IMR-90 (cell line): ENCODE results near the gene PADI6. TPM values are rescaled to one million over a fixed set of nuclear protein-coding genes. Genes with fewer than 3 reads are reported as not detected.

ENCODE experiments used
- ATAC-seq: fragments of 200-7000 bp; cut with Tn5 transposase; 2 replicates; pipeline ENCODE4 v1.9.1; 2020; ENCODE audit warnings: low read depth, mild to moderate bottlenecking, moderate library complexity
- BruUV-seq: library from RNA; stranded (reverse); fragments of 400-500 nt; replicated peaks from 2 replicates; lab custom pipeline; 2021; lab: Mats Ljungman, UMichigan
- CTCF ChIA-PET: fragments of 300-600 bp; formaldehyde crosslinking; extraction: SDS; loops from one replicate; lab custom pipeline; 2021; ENCODE audit warnings: antibody characterized with exemption; lab: Yijun Ruan, JAX
- POLR2A ChIA-PET: fragments of 300-600 bp; sonication (Branson Sonifier 250); formaldehyde crosslinking; loops from one replicate; lab custom pipeline; 2022; ENCODE audit warnings: antibody characterized with exemption; ENCODE audit not compliant: unreplicated experiment; lab: Charles Lee
- DNase-seq: peaks from one replicate; pipeline ENCODE4 v3.0.0; 2013
- H2AFZ ChIP-seq: replicated peaks from 2 replicates; pipeline ENCODE3; 2013; ENCODE audit warnings: low read length, mild to moderate bottlenecking; ENCODE audit not compliant: poor library complexity
- H2AK5ac ChIP-seq: 2 replicates; pipeline ENCODE4 v1.6.1; 2013; ENCODE audit warnings: low read depth, low read length, inconsistent platforms
- H2AK9ac ChIP-seq: replicated peaks from 2 replicates; pipeline ENCODE3; 2013; ENCODE audit warnings: mild to moderate bottlenecking, low read depth, low read length, moderate library complexity; ENCODE audit not compliant: poor library complexity
- H2BK120ac ChIP-seq: 2 replicates; pipeline ENCODE4 v1.6.1; 2013; ENCODE audit warnings: low read depth, low read length, inconsistent platforms
- H2BK15ac ChIP-seq: 3 replicates; pipeline ENCODE4 v1.6.1; 2013; ENCODE audit warnings: low read depth, low read length, inconsistent platforms
- H2BK20ac ChIP-seq: 2 replicates; pipeline ENCODE4 v1.6.1; 2013; ENCODE audit warnings: low read depth, mild to moderate bottlenecking, inconsistent platforms, low read length, moderate library complexity
- H2BK5ac ChIP-seq: 2 replicates; pipeline ENCODE4 v1.6.1; 2013; ENCODE audit warnings: mild to moderate bottlenecking, low read depth, low read length, inconsistent platforms; ENCODE audit not compliant: poor library complexity, severe bottlenecking
- H3K14ac ChIP-seq: replicated peaks from 2 replicates; pipeline ENCODE4 v1.6.1; 2013; ENCODE audit warnings: low read depth, low read length, inconsistent platforms
- H3K18ac ChIP-seq: 2 replicates; pipeline ENCODE4 v1.6.1; 2013; ENCODE audit warnings: low read depth, low read length, control low read depth
- H3K23ac ChIP-seq: 2 replicates; pipeline ENCODE4 v1.6.1; 2013; ENCODE audit warnings: low read depth, low read length, inconsistent platforms
- H3K27ac ChIP-seq: 2 replicates; pipeline ENCODE4 v1.5.1; 2013; ENCODE audit warnings: mild to moderate bottlenecking, control low read depth, low read length; ENCODE audit not compliant: insufficient read depth
- H3K27me3 ChIP-seq: 2 replicates; pipeline ENCODE4 v1.6.1; 2013; ENCODE audit warnings: low read length; ENCODE audit not compliant: control insufficient read depth, insufficient read depth
- H3K36me3 ChIP-seq: 2 replicates; pipeline ENCODE4 v1.6.1; 2013; ENCODE audit warnings: low read length, mixed read lengths; ENCODE audit not compliant: control insufficient read depth, insufficient read depth
- H3K4ac ChIP-seq: 2 replicates; pipeline ENCODE4 v1.6.1; 2013; ENCODE audit warnings: low read depth, low read length, inconsistent platforms
- H3K4me1 ChIP-seq: 2 replicates; pipeline ENCODE4 v1.6.1; 2013; ENCODE audit warnings: low read length, mixed read lengths; ENCODE audit not compliant: control insufficient read depth, insufficient read depth
- H3K4me2 ChIP-seq: 2 replicates; pipeline ENCODE4 v1.6.1; 2013; ENCODE audit warnings: low read depth, mild to moderate bottlenecking, control low read depth, low read length, moderate library complexity
- H3K4me3 ChIP-seq: 2 replicates; pipeline ENCODE4 v1.5.1; 2013; ENCODE audit warnings: low read depth, mild to moderate bottlenecking, control low read depth, low read length, moderate library complexity; ENCODE audit not compliant: insufficient read depth
- H3K56ac ChIP-seq: 2 replicates; pipeline ENCODE4 v1.6.1; 2013; ENCODE audit warnings: low read length, inconsistent platforms; ENCODE audit not compliant: insufficient read depth; ENCODE audit errors: extremely low read depth
- H3K79me1 ChIP-seq, 2 experiments: 2 replicates each; pipeline ENCODE4 v1.6.1; 2013; ENCODE audit warnings: low read length in 2 of 2, inconsistent platforms in 1 of 2, low read depth in 1 of 2
- H3K9ac ChIP-seq: 2 replicates; pipeline ENCODE4 v1.6.1; 2013; ENCODE audit warnings: low read depth, low read length, control low read depth
- H3K9me1 ChIP-seq: 2 replicates; pipeline ENCODE4 v1.6.1; 2013; ENCODE audit warnings: low read length, inconsistent platforms; ENCODE audit not compliant: insufficient read depth
- H3K9me3 ChIP-seq: 2 replicates; pipeline ENCODE4 v1.6.1; 2013; ENCODE audit warnings: low read length; ENCODE audit not compliant: control insufficient read depth, insufficient read depth
- H4K20me1 ChIP-seq: 2 replicates; pipeline ENCODE4 v1.6.1; 2013; ENCODE audit warnings: low read length, inconsistent platforms; ENCODE audit not compliant: insufficient read depth
- H4K5ac ChIP-seq: 2 replicates; pipeline ENCODE4 v1.6.1; 2013; ENCODE audit warnings: mild to moderate bottlenecking, low read depth, low read length, control low read depth
- H4K8ac ChIP-seq, 2 experiments: 2 replicates each; pipeline ENCODE4 v1.6.1; 2013; ENCODE audit warnings: low read depth in 2 of 2, low read length in 2 of 2, control low read depth in 1 of 2, inconsistent platforms in 1 of 2
- H4K91ac ChIP-seq: 2 replicates; pipeline ENCODE4 v1.6.1; 2013; ENCODE audit warnings: low read depth, low read length, inconsistent platforms; ENCODE audit not compliant: insufficient read depth
- CEBPB ChIP-seq: IDR thresholded peaks from 2 replicates; pipeline ENCODE4 v1.6.1; 2012; ENCODE audit warnings: low read depth, low read length, improper control_type of control experiment
- POLR2A ChIP-seq: IDR thresholded peaks from 2 replicates; pipeline ENCODE4 v1.6.1; 2012; ENCODE audit warnings: mild to moderate bottlenecking, low read depth, low read length
- WGBS, 2 experiments: methylation state at CpG; one replicate each; pipeline versions ENCODE4 v1.1.5 to v1.1.7; 2013; ENCODE audit warnings: missing lambda C conversion rate in 2 of 2; ENCODE audit not compliant: insufficient read length in 1 of 2; ENCODE audit errors: extremely low coverage in 2 of 2; 5-methylcytosine and 5-hydroxymethylcytosine counted together
- dilution Hi-C: fragments of 300-500 bp; cut with HindIII; formaldehyde crosslinking; loops from one replicate; pipeline ENCODE4 v1.14.3; 2018; ENCODE audit warnings: low sequenced_read_pairs; ENCODE audit not compliant: unreplicated experiment
- in situ Hi-C: fragments of 300-500 bp; cut with MboI; formaldehyde crosslinking; loops from 3 replicates; pipeline ENCODE4 v1.14.3; 2019; ENCODE audit warnings: low sequenced_read_pairs, inconsistent platforms, mixed read lengths
- intact Hi-C: fragments of 100-400 bp; cut with micrococcal nuclease; formaldehyde crosslinking; loops from 2 replicates; pipeline ENCODE4 v1.10.0; 2022
- polyA plus RNA-seq, 3 experiments: library from polyadenylated mRNA; depleted of rRNA; stranded (reverse); fragments of >200 nt; gene quantifications; 2 replicates each; pipeline ENCODE4 v1.2.3, GENCODE V29; 2012; ENCODE audit warnings: low replicate concordance in 1 of 3
- total RNA-seq: library from RNA; depleted of rRNA; stranded (reverse); fragments of >200 nt; gene quantifications from 2 replicates; pipeline ENCODE4 v1.2.3, GENCODE V29; 2012

PADI6 gene
- total and polyA plus RNA-seq, 2 of the 4 experiments (the other 2 are of a cell fraction), result not detected

GRCh38 chr1:17393230-17393629 is 21.2 kb downstream of the PADI6 start:
- no peak overlapping the region for H2AK9ac ChIP-seq
- TF ChIP-seq POLR2A, result no peak
- TF ChIP-seq CEBPB, result no peak
- dilution Hi-C loops, result no loop called here
- no peak overlapping the region for H3K27ac ChIP-seq
- intact Hi-C loops, result no loop called here
- H2AK5ac ChIP-seq, result no peak overlapping the region
- no peak overlapping the region for H3K9ac ChIP-seq
- no peaks in the 10 kb centered on the region for H3K79me1 ChIP-seq
- no peak overlapping the region for H2BK15ac ChIP-seq
- 74% methylated on average over 4 of the region's 8 CpGs; no CpG with 5 or more reads in 1 of the 2 experiments for WGBS, 2 experiments
- H2BK20ac ChIP-seq, result no peak overlapping the region
- H3K36me3 ChIP-seq, result no peaks in the 10 kb centered on the region
- no peaks in the 10 kb centered on the region for H3K9me1 ChIP-seq
- H4K91ac ChIP-seq, result no peak overlapping the region
- BruUV-seq, result no TSS peak
- ATAC-seq (no peak), DNase-seq (no peak)
- in situ Hi-C loops, result no loop called here
- H3K4me1 ChIP-seq, result no peaks in the 10 kb centered on the region
- H3K4ac ChIP-seq, result no peak overlapping the region
- ChIA-PET CTCF (no interaction called here), POLR2A (no interaction called here)
- no peak overlapping the region for H4K5ac ChIP-seq
- no peaks in the 10 kb centered on the region for H4K20me1 ChIP-seq
- no peak overlapping the region for H2BK5ac ChIP-seq
- H3K4me2 ChIP-seq, result no peak overlapping the region
- H3K27me3 ChIP-seq, result peaks cover 38% of the 10 kb centered on the region
- H3K56ac ChIP-seq, result no peak overlapping the region
- no peak overlapping the region for H2BK120ac ChIP-seq
- H3K14ac ChIP-seq, result no peak overlapping the region
- no peaks in the 10 kb centered on the region for H3K9me3 ChIP-seq
- no peak overlapping the region for H3K4me3 ChIP-seq
- no peak overlapping the region for H3K23ac ChIP-seq
- no peak overlapping the region for H2AFZ ChIP-seq
- H3K18ac ChIP-seq, result no peak overlapping the region
- no peak overlapping the region for H4K8ac ChIP-seq
